GM23338 (cell line): ENCODE measurements around the gene BACE2. TPM values are rescaled to one million over a fixed set of nuclear protein-coding genes. Genes with fewer than 3 reads are reported as not detected.

ENCODE experiments used
- ATAC-seq: fragments of 200-7000 bp; cut with Tn5 transposase; 3 replicates; pipeline ENCODE4 v1.9.1; 2020
- DNase-seq: peaks from one replicate; pipeline ENCODE4 v3.0.0-alpha.2; 2015; ENCODE audit warnings: low spot score
- H2AFZ ChIP-seq: fragments of 200-600 bp; sonication (generic); 2 replicates; pipeline ENCODE4 v1.8.0; 2016; ENCODE audit warnings: antibody characterized with exemption, mild to moderate bottlenecking, moderate library complexity
- H3F3A ChIP-seq: fragments of 200-600 bp; sonication (generic); replicated peaks from 2 replicates; pipeline ENCODE4 v1.8.0; 2017; ENCODE audit warnings: antibody characterized with exemption, mixed run types, low read depth
- H3K27ac ChIP-seq: fragments of 200-600 bp; sonication (generic); 2 replicates; pipeline ENCODE4 v1.6.1; 2016; ENCODE audit warnings: low read depth
- H3K27me3 ChIP-seq: fragments of 200-600 bp; sonication (generic); 2 replicates; pipeline ENCODE4 v1.8.0; 2016; ENCODE audit warnings: mild to moderate bottlenecking, mixed run types, moderate library complexity; ENCODE audit not compliant: insufficient read depth
- H3K36me3 ChIP-seq: fragments of 200-600 bp; sonication (generic); 2 replicates; pipeline ENCODE4 v1.8.0; 2016; ENCODE audit warnings: mild to moderate bottlenecking; ENCODE audit not compliant: insufficient read depth
- H3K4me1 ChIP-seq: fragments of 200-600 bp; sonication (generic); 2 replicates; pipeline ENCODE4 v1.8.0; 2016; ENCODE audit warnings: mild to moderate bottlenecking, moderate library complexity; ENCODE audit not compliant: insufficient read depth
- H3K4me2 ChIP-seq: fragments of 200-600 bp; sonication (generic); 2 replicates; pipeline ENCODE4 v1.7.1; 2017; ENCODE audit warnings: mixed run types
- H3K4me3 ChIP-seq: fragments of 200-600 bp; sonication (generic); 2 replicates; pipeline ENCODE4 v1.6.1; 2016; ENCODE audit warnings: mixed run types
- H3K79me2 ChIP-seq: fragments of 200-600 bp; sonication (generic); replicated peaks from 2 replicates; pipeline ENCODE4 v1.8.0; 2017; ENCODE audit warnings: mild to moderate bottlenecking; ENCODE audit not compliant: insufficient read depth
- H3K9me2 ChIP-seq: fragments of 200-600 bp; sonication (generic); 2 replicates; pipeline ENCODE4 v1.8.0; 2017; ENCODE audit not compliant: insufficient read depth
- H4K20me1 ChIP-seq: fragments of 200-600 bp; sonication (generic); replicated peaks from 2 replicates; pipeline ENCODE4 v1.8.0; 2017; ENCODE audit warnings: mild to moderate bottlenecking; ENCODE audit not compliant: insufficient read depth
- H3K27ac Mint-ChIP-seq: 2 replicates; pipeline ENCODE4 v1.8.0; 2020; ENCODE audit warnings: inconsistent platforms, mild to moderate bottlenecking, moderate library complexity, mixed read lengths
- H3K27me3 Mint-ChIP-seq: 3 replicates; pipeline ENCODE4 v1.8.0; 2022; ENCODE audit warnings: low read depth, mild to moderate bottlenecking, moderate library complexity, mixed read lengths, inconsistent platforms; ENCODE audit not compliant: insufficient read depth, poor library complexity
- H3K36me3 Mint-ChIP-seq: 3 replicates; pipeline ENCODE4 v1.8.0; 2021; ENCODE audit warnings: low read depth, mild to moderate bottlenecking, inconsistent platforms, moderate library complexity, mixed read lengths
- H3K4me1 Mint-ChIP-seq: 3 replicates; pipeline ENCODE4 v1.8.0; 2020; ENCODE audit warnings: mild to moderate bottlenecking, inconsistent platforms, mixed read lengths
- H3K4me3 Mint-ChIP-seq: 3 replicates; pipeline ENCODE4 v1.8.0; 2021; ENCODE audit warnings: moderate library complexity, mild to moderate bottlenecking, inconsistent platforms, mixed read lengths
- H3K9me3 Mint-ChIP-seq: 3 replicates; pipeline ENCODE4 v1.8.0; 2020; ENCODE audit warnings: moderate library complexity, mild to moderate bottlenecking, inconsistent platforms, mixed read lengths
- CREB1 ChIP-seq: fragments of 250-450 bp; sonication (Bioruptor Pico); IDR thresholded peaks from 2 replicates; pipeline ENCODE4 v1.5.0; 2020; ENCODE audit warnings: low read depth, mild to moderate bottlenecking, moderate library complexity
- CTCF ChIP-seq, 2 experiments: fragments of 200-600 bp in 1 of 2; sonication (generic) in 1 of 2; conservative IDR thresholded peaks; 2 replicates each; pipeline versions ENCODE4 v1.5.1 to v1.6.1; 2016 to 2017; ENCODE audit warnings: antibody characterized with exemption in 2 of 2, low read depth in 2 of 2, mild to moderate bottlenecking in 2 of 2, moderate library complexity in 1 of 2
- ETS1 ChIP-seq: IDR thresholded peaks from 2 replicates; pipeline ENCODE4 v1.6.1; 2016; ENCODE audit warnings: antibody characterized with exemption
- EZH2 ChIP-seq: fragments of 200-600 bp; sonication (generic); IDR thresholded peaks from one replicate; pipeline ENCODE4 v1.8.0; 2017; ENCODE audit warnings: antibody characterized with exemption, mild to moderate bottlenecking, low read depth; ENCODE audit not compliant: unreplicated experiment
- EZH2phosphoT487 ChIP-seq: fragments of 200-600 bp; sonication (generic); IDR thresholded peaks from one replicate; pipeline ENCODE4 v1.8.1; 2018; ENCODE audit warnings: antibody characterized with exemption; ENCODE audit not compliant: unreplicated experiment
- JUNB ChIP-seq: IDR thresholded peaks from one replicate; pipeline ENCODE4 v1.6.1; 2016; ENCODE audit warnings: antibody characterized with exemption; ENCODE audit not compliant: unreplicated experiment
- NANOG ChIP-seq: IDR thresholded peaks from 2 replicates; pipeline ENCODE4 v1.6.1; 2016; ENCODE audit warnings: antibody characterized with exemption, borderline replicate concordance
- POLR2AphosphoS5 ChIP-seq: IDR thresholded peaks from 2 replicates; pipeline ENCODE4 v1.6.1; 2016; ENCODE audit warnings: antibody characterized with exemption, low read depth
- STAT1 ChIP-seq: IDR thresholded peaks from one replicate; pipeline ENCODE4 v1.6.1; 2016; ENCODE audit warnings: antibody characterized with exemption; ENCODE audit not compliant: unreplicated experiment
- ZNF114 ChIP-seq: fragments of 250-450 bp; sonication (Bioruptor Pico); IDR thresholded peaks from 2 replicates; pipeline ENCODE4 v1.5.0; 2020; ENCODE audit warnings: mild to moderate bottlenecking, moderate library complexity
- ZNF331 ChIP-seq: fragments of 250-450 bp; sonication (Bioruptor Pico); IDR thresholded peaks from 2 replicates; pipeline ENCODE4 v1.5.0; 2020; ENCODE audit warnings: low read depth, mild to moderate bottlenecking, moderate library complexity
- polyA plus RNA-seq: library from polyadenylated mRNA; unstranded; fragments of >200 nt; fragmentation: Nextera tagmentation; extraction: Ambion mirVana; gene quantifications from 2 replicates; pipeline ENCODE4 v1.2.1, GENCODE V29; 2016
- total RNA-seq: library from RNA; depleted of rRNA; stranded (reverse); fragments of >200 nt; shearing (Covaris generic); gene quantifications from 2 replicates; pipeline ENCODE4 v1.2.3, GENCODE V29; 2014
- TF ChIP-seq, protein P1 (sequence below): IDR thresholded peaks from one replicate; pipeline ENCODE4 v1.6.1; 2018; ENCODE audit warnings: antibody characterized with exemption; ENCODE audit not compliant: unreplicated experiment

The BACE2 gene
- total and polyA plus RNA-seq, 2 experiments from 2014 or later: 3.5 to 6.8 TPM

- peaks cover 6% of the 10 kb centered on the region for H3K36me3 Mint-ChIP-seq
- H3K9me3 Mint-ChIP-seq: peaks cover 36% of the 10 kb centered on the region
- peaks cover 13% of the 10 kb centered on the region for H3K27me3 Mint-ChIP-seq
- TF ChIP-seq STAT1 (no peak), NANOG (no peak), EZH2phosphoT487 (no peak), ZNF114 (CRISPR knock-in tag) (no peak)
- TF ChIP-seq, protein P1, sequence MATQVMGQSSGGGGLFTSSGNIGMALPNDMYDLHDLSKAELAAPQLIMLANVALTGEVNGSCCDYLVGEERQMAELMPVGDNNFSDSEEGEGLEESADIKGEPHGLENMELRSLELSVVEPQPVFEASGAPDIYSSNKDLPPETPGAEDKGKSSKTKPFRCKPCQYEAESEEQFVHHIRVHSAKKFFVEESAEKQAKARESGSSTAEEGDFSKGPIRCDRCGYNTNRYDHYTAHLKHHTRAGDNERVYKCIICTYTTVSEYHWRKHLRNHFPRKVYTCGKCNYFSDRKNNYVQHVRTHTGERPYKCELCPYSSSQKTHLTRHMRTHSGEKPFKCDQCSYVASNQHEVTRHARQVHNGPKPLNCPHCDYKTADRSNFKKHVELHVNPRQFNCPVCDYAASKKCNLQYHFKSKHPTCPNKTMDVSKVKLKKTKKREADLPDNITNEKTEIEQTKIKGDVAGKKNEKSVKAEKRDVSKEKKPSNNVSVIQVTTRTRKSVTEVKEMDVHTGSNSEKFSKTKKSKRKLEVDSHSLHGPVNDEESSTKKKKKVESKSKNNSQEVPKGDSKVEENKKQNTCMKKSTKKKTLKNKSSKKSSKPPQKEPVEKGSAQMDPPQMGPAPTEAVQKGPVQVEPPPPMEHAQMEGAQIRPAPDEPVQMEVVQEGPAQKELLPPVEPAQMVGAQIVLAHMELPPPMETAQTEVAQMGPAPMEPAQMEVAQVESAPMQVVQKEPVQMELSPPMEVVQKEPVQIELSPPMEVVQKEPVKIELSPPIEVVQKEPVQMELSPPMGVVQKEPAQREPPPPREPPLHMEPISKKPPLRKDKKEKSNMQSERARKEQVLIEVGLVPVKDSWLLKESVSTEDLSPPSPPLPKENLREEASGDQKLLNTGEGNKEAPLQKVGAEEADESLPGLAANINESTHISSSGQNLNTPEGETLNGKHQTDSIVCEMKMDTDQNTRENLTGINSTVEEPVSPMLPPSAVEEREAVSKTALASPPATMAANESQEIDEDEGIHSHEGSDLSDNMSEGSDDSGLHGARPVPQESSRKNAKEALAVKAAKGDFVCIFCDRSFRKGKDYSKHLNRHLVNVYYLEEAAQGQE: no peak
- Histone ChIP-seq H3K4me2 (no peak overlapping the region), H3F3A (no peaks in the 10 kb centered on the region), H3K4me3 (no peak overlapping the region), H3K9me2 (no peaks in the 10 kb centered on the region), H3K79me2 (no peaks in the 10 kb centered on the region), H3K27me3 (no peaks in the 10 kb centered on the region), H3K27ac (no peak overlapping the region), H4K20me1 (no peaks in the 10 kb centered on the region), H2AFZ (no peak overlapping the region), H3K36me3 (no peaks in the 10 kb centered on the region), H3K4me1 (peaks cover 10% of the 10 kb centered on the region)
- H3K4me1 Mint-ChIP-seq: peaks cover 2% of the 10 kb centered on the region; the same call in 2 of the 3 replicates
- no peak overlapping the region for H3K4me3 Mint-ChIP-seq
- H3K27ac Mint-ChIP-seq: no peak overlapping the region
- ATAC-seq: no peak
- DNase-seq: no peak
Measured at GRCh38 chr21:41149199-41149598, 18.8 kb upstream of the BACE2 start.

- no peaks in the 10 kb centered on the region for H3K27me3 ChIP-seq
- H3K4me2 ChIP-seq: no peak overlapping the region
- H3K4me1 Mint-ChIP-seq: no peaks in the 10 kb centered on the region; the same call in 2 of the 3 replicates
- peaks cover 6% of the 10 kb centered on the region for H3K36me3 Mint-ChIP-seq
- DNase-seq: no peak
- H3K4me3 ChIP-seq: no peak overlapping the region
- no peak for ATAC-seq
- peaks cover 7% of the 10 kb centered on the region for H3K27me3 Mint-ChIP-seq
- H3K36me3 ChIP-seq: no peaks in the 10 kb centered on the region
- no peak overlapping the region for H3K27ac Mint-ChIP-seq
- no peak overlapping the region for H3K4me3 Mint-ChIP-seq
- H3K9me2 ChIP-seq: no peaks in the 10 kb centered on the region
- H3F3A ChIP-seq: no peaks in the 10 kb centered on the region
- no peak overlapping the region for H3K27ac ChIP-seq
- no peaks in the 10 kb centered on the region for H3K79me2 ChIP-seq
- H4K20me1 ChIP-seq: no peaks in the 10 kb centered on the region
- no peak overlapping the region for H2AFZ ChIP-seq
- peaks cover 10% of the 10 kb centered on the region for H3K4me1 ChIP-seq
- H3K9me3 Mint-ChIP-seq: peaks cover 35% of the 10 kb centered on the region
- TF ChIP-seq EZH2 (no peak), CREB1 (CRISPR knock-in tag) (no peak), STAT1 (no peak), ETS1 (no peak), NANOG (no peak), CTCF (conservative IDR thresholded peaks at IDR 0.05; ENCODE audit: low read depth in 2 of 2) (no peak), ZNF331 (CRISPR knock-in tag) (no peak), POLR2AphosphoS5 (no peak), JUNB (no peak), ZNF114 (CRISPR knock-in tag) (no peak)
- TF ChIP-seq, protein P1: no peak
Measured at GRCh38 chr21:41152147-41152546, 15.8 kb upstream of the BACE2 start.
